ENCODE measurements around the gene CCL26. TPM values are rescaled to one million over a fixed set of nuclear protein-coding genes. Genes with fewer than 3 reads are reported as not detected.

Gene CCL26, protein sequence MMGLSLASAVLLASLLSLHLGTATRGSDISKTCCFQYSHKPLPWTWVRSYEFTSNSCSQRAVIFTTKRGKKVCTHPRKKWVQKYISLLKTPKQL
- total RNA-seq, result not detected

DNA sequence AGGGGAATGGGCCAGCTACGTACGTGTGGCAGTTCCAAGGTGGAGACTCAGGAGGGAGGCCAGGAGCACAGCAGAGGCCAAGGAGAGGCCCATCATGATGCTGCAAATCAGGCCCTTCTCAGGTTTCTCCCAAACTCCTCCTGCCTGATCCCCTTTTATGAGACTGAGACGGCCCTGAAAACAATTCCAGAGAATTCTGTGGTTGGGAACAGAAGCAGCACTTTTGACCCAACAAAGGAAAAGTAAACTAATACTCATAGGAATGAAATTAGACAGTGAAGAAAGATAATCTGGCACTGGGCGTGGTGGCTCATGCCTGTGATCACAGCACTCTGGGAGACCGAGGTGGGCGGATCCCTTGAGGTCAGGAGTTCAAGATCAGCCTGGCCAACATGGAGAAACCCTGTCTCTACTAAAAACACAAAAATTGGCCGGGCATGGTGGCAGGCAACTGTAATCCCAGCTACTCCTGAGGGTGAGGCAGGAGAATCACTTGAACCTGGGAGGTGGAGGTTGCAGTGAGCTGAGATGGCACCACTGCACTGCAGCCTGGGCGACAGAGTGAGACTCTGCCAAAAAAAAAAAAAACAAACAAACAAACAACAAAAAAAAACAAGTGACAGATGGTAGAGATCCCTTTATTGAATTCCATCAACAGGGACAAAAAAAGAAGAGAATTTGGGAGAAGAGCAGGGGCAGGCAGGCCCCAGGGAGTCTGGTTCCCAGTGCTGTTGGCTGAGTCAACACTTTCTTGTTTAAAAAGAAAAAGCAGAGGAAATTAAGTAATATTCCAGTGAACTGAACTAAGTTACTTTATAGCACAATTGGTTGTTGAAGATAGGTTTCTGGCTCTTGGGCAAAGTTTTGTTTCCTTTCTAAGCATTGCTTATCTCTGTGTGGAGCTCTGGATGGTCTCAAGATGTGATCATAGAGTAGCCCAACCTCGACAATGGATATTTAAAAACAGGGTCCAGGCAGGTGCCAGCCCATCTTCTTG is at the start of gene CCL26:
CCL26 (minus strand) TSS at position 131 of the 997 bp plus-strand sequence; CDS start at position 96, 35 bp downstream.
- Histone ChIP-seq H3K27ac (no peak within 1 kb of the TSS), H3K9me3 (no peaks in the 10 kb centered on the region), H3K27me3 (no peaks in the 10 kb centered on the region), H3K4me3 (no peak within 1 kb of the TSS), H3K36me3 (no peaks in the 10 kb centered on the region), H3K4me1 (no peaks in the 10 kb centered on the region)
- peak in 1 of 2 donors; percentile 75 for DNase-seq (ENCODE audit: low spot score in 2 of 2)
- intact Hi-C loops (cut with DNase I), result no loop called here
- TF ChIP-seq, protein P1, sequence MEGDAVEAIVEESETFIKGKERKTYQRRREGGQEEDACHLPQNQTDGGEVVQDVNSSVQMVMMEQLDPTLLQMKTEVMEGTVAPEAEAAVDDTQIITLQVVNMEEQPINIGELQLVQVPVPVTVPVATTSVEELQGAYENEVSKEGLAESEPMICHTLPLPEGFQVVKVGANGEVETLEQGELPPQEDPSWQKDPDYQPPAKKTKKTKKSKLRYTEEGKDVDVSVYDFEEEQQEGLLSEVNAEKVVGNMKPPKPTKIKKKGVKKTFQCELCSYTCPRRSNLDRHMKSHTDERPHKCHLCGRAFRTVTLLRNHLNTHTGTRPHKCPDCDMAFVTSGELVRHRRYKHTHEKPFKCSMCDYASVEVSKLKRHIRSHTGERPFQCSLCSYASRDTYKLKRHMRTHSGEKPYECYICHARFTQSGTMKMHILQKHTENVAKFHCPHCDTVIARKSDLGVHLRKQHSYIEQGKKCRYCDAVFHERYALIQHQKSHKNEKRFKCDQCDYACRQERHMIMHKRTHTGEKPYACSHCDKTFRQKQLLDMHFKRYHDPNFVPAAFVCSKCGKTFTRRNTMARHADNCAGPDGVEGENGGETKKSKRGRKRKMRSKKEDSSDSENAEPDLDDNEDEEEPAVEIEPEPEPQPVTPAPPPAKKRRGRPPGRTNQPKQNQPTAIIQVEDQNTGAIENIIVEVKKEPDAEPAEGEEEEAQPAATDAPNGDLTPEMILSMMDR (IDR thresholded peaks at IDR 0.05), result no peak

DNA sequence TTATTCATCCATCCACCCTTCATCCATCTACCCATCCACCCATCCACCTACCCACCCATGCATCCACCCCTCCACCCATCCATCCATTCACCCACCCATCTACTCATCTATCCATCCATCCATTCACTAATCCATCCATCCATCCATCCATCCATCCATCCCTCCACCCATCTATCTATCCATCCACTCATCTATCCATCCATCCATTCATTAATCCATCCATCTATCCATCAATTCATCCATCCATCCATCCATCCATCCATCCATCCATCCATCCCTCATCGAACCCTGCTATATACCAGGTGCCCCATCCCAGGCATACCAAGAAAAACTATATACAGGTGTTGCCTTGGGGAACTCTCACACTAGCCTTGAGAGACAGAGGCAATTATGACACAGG is 48.7 kb upstream of the CCL26 start:
- Histone ChIP-seq H3K27me3 (no peaks in the 10 kb centered on the region), H3K4me1 (no peaks in the 10 kb centered on the region), H3K4me3 (no peak overlapping the region), H3K27ac (no peak overlapping the region), H3K9me3 (no peaks in the 10 kb centered on the region), H3K36me3 (no peaks in the 10 kb centered on the region)
- intact Hi-C loops (cut with DNase I), result no loop called here
- TF ChIP-seq, protein P1 (IDR thresholded peaks at IDR 0.05), result no peak
- DNase-seq (ENCODE audit: low spot score in 2 of 2), result no peak

DNA sequence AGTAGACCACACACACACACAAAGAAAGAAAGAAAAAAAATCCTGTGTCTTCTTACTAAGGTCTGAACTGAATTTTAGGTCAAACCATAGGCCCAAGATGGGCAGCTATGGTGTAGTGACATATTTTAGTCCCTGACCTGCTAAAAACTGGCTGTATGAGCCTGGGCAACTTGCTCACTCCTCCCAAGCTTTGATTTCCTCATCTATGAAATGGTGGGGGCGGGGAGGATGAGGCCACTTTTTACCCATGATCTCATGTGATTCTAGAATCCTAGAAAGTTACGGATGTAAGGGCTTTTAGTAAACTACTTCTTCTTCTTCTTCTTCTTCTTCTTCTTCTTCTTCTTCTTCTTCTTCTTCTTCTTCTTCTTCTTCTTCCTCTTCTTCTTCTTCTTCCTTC is 47.7 kb upstream of the CCL26 start:
- TF ChIP-seq, protein P1 (IDR thresholded peaks at IDR 0.05), result no peak
- Histone ChIP-seq H3K27me3 (no peaks in the 10 kb centered on the region), H3K9me3 (no peaks in the 10 kb centered on the region), H3K4me3 (no peak overlapping the region), H3K36me3 (no peaks in the 10 kb centered on the region), H3K27ac (no peak overlapping the region), H3K4me1 (no peaks in the 10 kb centered on the region)
- intact Hi-C loops (cut with DNase I), result no loop called here
- DNase-seq (ENCODE audit: low spot score in 2 of 2), result peak in 1 of 2 donors; percentile 66

DNA sequence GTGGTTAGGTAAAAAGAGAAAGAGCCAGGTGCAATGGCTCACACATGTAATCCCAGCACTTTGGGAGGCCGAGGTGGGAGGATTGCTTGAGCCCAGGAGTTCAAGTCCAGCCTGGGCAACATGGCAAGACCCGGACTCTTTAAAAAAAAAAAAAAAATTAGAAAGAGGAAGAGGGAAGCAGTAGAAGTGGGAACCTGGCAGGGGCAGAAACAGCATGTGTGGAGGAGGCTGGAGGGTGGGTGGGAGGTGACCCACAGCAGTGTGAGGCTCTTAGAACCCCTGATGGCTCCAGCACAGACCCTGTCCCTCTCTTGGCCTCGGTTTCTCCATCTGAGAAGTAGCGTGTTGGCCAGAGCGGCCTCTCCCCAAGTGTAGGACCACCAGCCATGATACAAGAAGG is 46.5 kb upstream of the CCL26 start:
- no peaks in the 10 kb centered on the region for H3K9me3 ChIP-seq
- intact Hi-C loops (cut with DNase I), result no loop called here
- H3K4me3 ChIP-seq, result no peak overlapping the region
- no peak for DNase-seq (ENCODE audit: low spot score in 2 of 2)
- H3K36me3 ChIP-seq, result no peaks in the 10 kb centered on the region
- no peaks in the 10 kb centered on the region for H3K4me1 ChIP-seq
- H3K27ac ChIP-seq, result no peak overlapping the region
- H3K27me3 ChIP-seq, result no peaks in the 10 kb centered on the region
- TF ChIP-seq, protein P1 (IDR thresholded peaks at IDR 0.05), result no peak

DNA sequence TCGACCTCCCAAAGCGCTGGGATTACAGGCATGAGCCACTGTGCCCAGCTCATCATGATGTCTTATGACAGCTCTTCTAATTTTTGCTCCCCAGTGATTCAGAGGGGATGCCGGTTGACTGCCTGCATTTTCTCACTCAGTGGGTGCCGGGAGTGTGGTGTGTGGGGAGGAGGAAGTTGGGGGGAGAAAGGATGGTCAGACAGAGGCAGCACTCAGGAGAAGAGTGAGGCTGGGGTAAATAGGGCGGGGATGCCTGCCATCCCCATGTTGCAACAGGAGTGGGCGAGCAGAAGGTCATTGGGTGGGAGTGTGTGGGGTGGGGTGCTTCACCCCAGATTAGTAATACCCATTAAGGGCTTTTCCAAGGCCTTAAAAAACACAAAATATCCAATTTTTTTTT is 45.1 kb upstream of the CCL26 start:
- intact Hi-C loops (cut with DNase I), result no loop called here
- Histone ChIP-seq H3K4me3 (no peak overlapping the region), H3K36me3 (no peaks in the 10 kb centered on the region), H3K4me1 (no peaks in the 10 kb centered on the region), H3K9me3 (no peaks in the 10 kb centered on the region), H3K27ac (no peak overlapping the region), H3K27me3 (no peaks in the 10 kb centered on the region)
- no peak for DNase-seq (ENCODE audit: low spot score in 2 of 2)
- TF ChIP-seq, protein P1 (IDR thresholded peaks at IDR 0.05), result no peak
